Glomerular endothelial cell (primary cell): Measurements from ENCODE around the gene RNF151. TPM values are rescaled to one million over a fixed set of nuclear protein-coding genes. Genes with fewer than 3 reads are reported as not detected.
"Not testable (repeated sequence)": the region's sequence is repeated elsewhere in the genome, so short reads cannot be mapped to it uniquely, and the experiment has no call there.

Experiments
- DNase-seq: peaks from one replicate; pipeline ENCODE4 v3.0.0-alpha.2; 2011; ENCODE audit warnings: low read depth, low spot score; ENCODE audit errors: extremely low read depth
- total RNA-seq: library from RNA; depleted of rRNA; stranded (reverse); fragments of >200 nt; gene quantifications from 2 replicates; pipeline ENCODE4 v1.2.3, GENCODE V29; 2015

The RNF151 gene
- total RNA-seq, 1 donor from 2014 or later = not detected

DNA sequence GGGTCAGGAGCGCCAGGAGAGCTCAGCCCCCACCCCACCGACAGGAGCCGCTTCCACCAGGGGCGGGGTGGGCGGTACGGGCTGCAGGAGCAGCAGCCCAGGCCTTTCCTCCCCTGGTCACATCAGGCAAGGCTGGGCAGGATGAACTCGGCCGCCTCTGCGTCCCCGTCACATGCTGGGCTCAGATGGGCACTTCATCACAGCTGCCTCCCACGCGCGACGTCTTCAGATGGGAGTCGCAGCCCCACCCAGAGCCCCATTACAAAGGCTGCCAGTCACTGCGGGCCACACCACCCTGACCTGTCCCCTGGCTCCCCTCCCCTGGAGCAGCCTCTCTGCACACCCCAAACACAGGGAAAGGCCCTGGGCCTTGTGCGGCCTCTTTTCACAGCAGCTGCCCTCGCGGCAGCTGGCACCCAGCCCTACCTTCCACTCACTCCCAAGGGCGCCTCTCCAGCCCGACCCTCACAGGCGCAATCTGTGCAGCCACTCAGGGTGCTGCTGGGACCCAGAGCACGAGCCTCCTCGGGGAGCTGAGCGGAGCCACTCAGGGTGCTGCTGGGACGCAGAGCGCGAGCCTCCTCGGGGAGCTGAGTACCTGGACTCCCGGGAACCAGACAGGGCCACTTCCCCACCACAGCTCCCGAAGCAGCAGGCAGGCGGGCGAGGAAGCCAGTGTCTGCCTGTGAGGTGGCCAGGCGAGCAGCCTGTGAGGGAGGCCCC, 38.3 kb downstream of the RNF151 start:
- no peak for DNase-seq

DNA sequence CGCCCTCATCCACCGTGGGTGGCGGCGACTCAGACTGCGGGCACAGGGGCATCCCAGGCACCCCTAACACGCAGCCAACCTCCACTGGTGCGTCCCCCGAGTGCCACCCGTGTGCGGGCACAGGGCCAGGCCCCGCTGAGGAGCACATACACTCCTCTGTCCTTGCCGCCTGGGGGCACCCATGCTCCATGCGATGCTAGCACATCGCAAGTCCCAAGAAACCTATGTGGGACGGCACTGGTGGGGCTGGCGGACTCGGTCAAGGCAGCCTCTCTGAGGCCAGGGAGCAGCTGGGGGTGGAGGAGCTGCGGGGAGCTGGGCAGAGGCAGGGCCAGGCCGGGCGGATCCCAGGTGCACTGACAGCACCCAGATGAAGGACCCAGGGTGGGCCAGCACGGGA, 39.0 kb downstream of the RNF151 start:
- no peak for DNase-seq

DNA sequence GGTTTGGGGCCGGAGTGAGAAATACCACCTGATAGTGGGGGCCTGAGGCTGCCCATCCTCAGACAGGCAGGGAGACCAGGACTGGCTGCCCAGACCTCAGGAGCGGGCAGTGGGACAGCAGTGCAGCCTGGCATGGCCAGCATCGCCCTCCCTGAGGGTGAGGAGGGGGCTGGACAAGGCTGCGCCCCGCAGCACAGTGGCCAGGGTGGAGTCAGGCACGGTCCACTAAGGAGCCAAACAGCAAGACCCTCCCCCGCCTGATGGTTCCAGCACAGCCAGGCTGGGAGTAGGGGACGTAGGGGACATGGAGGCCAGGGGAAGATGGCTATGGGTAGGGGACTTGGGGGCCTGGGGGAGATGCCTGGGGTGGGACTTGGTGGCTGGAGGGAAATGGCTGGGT, 39.7 kb downstream of the RNF151 start:
- no peak for DNase-seq

DNA sequence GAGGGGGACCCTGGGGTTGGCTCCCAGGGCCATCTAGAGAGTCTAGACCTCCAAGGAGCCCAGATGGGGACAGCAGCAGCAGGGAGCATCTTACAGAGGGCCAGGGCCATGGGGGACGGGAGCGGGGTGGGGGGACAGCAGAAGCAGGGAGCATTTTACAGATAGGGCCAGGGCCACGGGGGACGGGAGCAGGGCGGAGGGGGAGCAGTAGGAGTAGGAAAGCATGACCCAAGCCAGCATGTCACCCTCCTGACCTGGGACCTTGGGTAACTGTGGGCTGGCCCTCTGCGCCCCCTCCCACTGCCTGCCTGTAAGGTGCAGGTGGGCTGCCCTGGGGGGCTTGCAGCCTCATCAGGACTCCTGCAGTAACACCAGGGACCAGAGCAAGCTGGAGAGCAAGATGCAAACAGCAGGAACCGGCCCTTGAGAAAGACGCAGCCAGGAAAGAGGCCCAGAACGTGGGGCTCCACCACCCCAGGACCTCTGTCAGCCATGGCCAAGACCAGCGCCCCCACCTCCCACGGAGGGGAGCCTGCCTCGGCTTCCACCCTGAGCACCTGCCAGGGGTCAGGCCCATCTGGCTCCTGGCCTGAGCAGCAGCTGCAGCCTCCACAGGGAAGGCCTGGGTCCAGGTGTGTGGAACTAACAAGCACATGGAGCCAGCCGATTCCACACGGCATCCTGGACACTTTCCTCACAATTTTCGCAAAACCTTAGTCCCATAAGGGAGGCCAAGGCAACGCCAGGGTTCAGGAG, 40.6 kb downstream of the RNF151 start:
- no peak for DNase-seq

DNA sequence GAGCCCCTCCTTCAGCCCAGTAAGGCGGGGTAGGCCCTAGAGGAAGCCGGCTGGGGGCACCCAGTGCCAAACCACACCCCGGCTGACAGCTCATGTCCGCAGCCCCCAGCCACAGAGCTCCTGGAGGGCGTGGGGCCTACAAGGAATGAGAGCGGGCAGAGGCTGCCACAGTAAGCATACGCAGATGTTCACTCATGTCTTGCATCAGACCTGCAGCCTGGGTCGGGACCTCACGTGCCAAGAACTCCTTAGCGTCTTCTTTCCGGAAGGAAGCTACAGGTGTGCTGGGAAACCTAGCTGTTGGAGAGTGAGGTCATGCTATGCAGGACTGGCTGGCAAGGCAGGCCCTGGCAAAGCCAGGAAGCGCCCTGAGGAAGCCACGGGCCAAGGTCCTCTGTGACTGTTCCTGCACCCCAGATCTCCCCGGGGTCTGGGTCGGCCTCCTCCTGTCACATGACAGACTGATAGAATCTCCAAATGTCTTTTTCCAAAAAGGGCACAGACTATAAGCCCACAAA, 41.4 kb downstream of the RNF151 start:
- no peak for DNase-seq

DNA sequence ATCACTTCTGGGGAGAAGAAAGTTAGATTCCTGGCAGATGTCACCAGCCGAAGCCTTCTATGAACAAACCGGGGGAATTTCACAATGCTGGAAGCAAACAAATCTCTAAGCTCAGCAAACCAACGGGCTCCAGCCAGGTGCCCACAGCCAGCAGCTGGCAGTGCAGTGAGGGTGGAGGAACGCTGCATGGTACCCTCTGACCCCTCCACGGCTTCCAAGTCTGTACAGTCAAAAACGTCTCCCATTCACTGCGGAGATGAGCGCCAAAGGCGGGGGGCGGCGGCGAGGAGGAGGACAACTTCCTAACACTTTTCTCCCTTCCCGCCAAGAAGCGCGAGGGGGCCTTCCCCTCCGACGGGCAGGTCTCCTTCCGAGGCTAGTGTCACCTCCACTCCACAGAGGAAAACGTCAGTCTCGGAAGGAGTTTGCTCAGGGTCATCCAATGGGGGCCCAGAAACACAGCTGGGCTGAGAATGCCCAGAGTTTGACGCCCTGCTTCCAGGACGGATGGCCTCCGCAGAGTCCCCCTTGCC, 42.0 kb downstream of the RNF151 start:
- no peak for DNase-seq

DNA sequence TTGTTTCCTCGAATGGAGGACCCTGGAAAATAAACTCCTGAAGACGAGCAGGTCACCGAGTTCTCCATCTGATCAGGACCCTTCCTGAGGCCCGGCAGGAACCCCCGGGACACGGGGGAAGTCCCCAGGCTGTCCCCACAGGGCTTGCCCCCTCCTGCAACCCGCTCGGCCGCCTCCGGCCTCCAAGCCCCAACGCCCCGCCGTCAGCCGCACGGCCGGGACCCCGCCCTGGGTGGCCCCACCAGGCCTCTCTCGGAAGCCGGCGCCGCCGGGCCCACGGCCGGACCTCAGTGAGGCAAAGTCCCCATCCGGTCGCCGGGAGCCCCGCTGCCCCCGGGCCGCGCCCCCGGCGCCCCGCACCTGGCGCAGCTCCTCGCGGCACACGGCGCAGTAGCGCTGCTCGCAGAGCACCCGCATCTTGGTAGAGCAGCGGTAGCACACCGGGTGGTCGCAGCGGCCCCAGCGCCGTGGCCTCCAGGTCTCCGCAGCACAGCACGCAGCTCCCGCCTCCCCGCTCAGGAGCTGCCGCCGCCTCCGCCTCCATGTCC, 42.6 kb downstream of the RNF151 start:
- no peak for DNase-seq

DNA sequence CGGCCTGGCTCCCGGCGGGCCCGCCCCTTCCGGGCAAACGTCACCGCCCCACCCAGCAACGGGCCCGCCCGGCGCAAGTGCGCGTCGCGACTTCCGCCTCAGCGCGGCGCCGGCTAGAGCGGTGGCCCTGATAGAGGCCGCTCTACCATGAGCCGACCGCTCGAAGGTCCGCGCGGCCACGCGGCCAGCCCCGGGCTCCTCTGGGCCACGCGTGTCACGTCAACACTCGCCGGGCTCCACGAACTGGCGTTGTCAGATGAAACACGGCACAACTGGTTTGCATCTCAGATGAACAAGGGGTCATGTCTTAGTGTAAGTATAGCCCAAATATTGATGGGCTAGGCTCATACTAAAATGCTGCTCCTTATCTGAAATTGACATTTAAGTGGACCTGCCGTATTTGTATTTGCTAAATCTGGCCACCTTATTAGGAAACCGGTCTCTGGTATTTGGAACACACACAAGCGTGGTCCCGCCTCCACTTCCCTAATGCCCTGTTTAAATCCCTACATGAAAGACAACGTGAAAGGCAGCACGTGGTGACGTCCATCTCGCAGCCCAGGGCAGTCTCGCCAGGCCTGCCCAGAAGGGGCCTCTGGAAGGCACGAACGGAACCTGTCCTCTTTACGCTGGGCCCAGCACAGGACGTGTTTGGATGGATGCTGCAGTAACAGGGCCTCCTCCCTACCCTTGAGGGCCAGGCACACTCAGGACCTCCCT, 43.3 kb downstream of the RNF151 start, which contains the start of gene ZNF598:
Gene ZNF598 (minus strand): TSS at position 31 of the 720 bp plus-strand sequence.
- DNase-seq = peak; percentile 34

DNA sequence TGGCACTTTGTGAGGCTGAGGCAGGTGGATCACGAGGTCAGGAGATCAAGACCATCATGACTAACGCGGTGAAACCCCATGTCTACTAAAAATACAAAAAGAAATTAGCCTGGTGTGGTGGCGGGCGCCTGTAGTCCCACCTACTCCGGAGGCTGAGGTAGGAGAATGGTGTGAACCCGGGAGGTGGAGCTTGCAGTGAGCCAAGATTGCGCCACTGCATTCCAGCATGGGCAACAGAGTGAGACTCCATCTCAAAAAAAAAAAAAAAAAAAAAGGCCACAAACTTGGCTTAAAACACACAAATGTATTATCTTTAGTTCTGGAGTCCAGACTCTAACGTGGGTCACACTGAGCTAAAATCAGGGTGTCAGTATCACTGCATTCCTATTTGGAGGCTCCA, 45.1 kb downstream of the RNF151 start:
- DNase-seq = not testable (repeated sequence)

DNA sequence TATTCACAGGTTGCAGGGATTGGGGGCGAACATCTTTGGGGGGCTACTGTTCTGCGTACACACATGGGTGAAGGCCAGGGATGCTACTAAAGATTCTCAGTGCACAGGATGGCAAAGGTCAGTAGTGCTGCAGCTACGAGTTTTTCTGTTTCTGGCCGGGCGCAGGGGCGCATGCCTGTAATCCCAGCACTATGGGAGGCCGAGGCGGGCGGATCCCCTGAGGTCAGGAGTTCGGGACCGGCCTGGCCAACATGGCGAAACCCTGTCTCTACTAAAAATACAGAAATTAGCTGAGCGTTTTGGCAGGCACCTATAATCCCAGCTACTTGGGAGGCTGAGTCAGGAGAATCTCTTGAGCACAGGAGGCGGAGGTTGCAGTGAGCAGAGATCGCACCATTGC, 46.9 kb downstream of the RNF151 start:
- DNase-seq = no peak

DNA sequence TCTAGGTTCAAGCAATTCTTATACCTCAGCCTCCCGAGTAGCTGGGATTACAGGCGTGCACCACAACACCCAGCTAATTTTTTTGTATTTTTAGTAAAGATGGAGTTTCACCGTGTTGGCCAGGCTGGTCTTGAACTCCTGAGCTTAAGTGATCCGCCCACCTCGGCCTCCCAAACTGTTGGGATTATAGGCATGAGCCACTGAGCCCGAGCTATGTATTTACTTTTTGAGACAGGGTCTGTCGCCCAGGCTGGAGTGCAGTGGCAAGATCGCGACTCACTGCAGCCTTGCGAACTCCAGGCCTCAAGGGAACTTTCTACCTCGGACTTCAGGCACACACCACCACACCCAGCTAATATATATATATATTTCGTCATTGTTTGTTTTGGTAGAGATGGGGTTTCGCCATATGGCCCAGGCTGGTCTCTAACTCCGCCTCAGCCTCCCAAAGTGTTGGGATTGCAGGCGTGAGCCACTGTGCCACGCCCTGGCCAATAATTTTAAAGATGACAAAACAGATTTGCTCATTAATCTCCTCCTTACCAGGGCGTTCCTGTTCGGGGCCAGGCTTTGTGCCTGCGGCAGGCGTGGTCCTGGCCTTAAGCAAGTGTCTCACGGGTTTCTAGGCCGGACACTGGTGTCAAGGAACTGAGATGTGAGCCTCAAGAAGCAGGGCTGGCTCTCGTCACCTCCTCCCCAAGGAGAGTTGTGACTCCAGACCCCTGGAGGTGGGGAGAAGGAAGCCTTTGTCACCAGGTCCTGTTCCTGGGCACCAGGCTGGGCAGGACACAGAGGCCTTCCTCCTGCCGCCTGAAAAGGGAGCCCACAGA, 48.7 kb downstream of the RNF151 start:
- no peak for DNase-seq

DNA sequence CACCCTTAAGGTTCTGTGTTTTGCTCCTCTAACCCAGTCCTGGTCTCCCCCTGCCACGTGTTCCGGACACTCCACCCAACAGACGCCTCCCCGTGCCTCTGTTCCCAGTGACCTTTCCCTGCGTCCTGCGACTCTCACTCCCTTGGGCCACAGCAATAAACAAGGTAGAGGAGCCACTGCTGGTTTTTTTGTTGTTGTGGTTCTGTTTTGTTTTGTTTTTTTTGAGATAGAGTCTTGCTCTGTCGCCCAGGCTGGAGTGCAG, 49.2 kb downstream of the RNF151 start:
- no peak for DNase-seq

DNA sequence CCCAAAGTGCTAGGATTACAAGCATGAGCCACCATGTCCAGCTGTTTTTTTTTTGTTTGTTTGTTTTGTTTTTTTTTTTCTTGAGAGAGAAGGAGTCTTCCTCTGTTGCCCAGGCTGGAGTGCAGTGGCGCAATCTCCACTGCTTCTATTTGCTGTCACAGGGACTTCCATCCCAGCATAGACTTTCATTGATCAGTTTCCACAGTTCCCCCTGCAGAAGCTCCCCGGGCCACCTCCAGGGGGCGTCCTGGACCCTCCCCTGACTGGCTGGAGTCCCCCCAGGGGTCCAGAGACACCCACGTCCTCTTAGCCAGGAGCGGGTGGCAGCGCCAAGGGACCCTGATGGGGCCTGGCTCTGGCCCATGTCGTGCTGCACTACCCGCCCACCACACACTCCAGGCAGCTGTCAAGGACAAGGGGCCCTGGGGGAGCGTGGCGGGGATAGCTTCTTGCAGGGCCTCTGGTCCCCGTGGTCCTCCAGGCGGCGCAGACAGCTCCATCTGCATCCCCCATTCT, 49.8 kb downstream of the RNF151 start:
- no peak for DNase-seq

Other genes starting within 250 kb of the RNF151 start
- gene NME3, start 195.3 kb upstream of the RNF151 start, total RNA-seq = 70.4 and 72.6 TPM in 2 replicates
- gene EME2, start 194.0 kb upstream of the RNF151 start, total RNA-seq = 6.1 and 8.8 TPM in 2 replicates
- gene MRPS34, start 193.7 kb upstream of the RNF151 start, total RNA-seq = 105 and 120 TPM in 2 replicates
- 36.2 and 63.6 TPM in 2 replicates for gene SPSB3, start 184.3 kb upstream of the RNF151 start, total RNA-seq
- 114 and 135 TPM in 2 replicates for gene NUBP2, start 183.9 kb upstream of the RNF151 start, total RNA-seq
- gene IGFALS, start 173.2 kb upstream of the RNF151 start, total RNA-seq = not detected in 2 replicates
- gene HAGH, start 140.0 kb upstream of the RNF151 start, total RNA-seq = 91.5 and 116 TPM in 2 replicates
- gene FAHD1, start 139.7 kb upstream of the RNF151 start, total RNA-seq = 60.7 and 62.9 TPM in 2 replicates
- gene MEIOB, start 94.7 kb upstream of the RNF151 start, total RNA-seq = 0.10 and 0.88 TPM in 2 replicates
- not detected in 2 replicates for gene HS3ST6, start 48.4 kb upstream of the RNF151 start, total RNA-seq
- gene MSRB1, start 23.7 kb upstream of the RNF151 start, total RNA-seq = 12.8 and 18.4 TPM in 2 replicates
- gene RPL3L, start 12.2 kb upstream of the RNF151 start, total RNA-seq = not detected in 2 replicates
- gene NDUFB10, start 7.3 kb upstream of the RNF151 start, total RNA-seq = 262 and 265 TPM in 2 replicates
- 2,366 and 3,192 TPM in 2 replicates for gene RPS2, start 2.0 kb upstream of the RNF151 start, total RNA-seq
- 50.7 and 59.4 TPM in 2 replicates for gene TBL3, start 5.2 kb downstream of the RNF151 start, total RNA-seq
- 0.58 TPM in 1 of 2 replicates, not detected in the other for gene NOXO1, start 14.6 kb downstream of the RNF151 start, total RNA-seq
- gene GFER, start 17.3 kb downstream of the RNF151 start, total RNA-seq = 18.7 and 22.2 TPM in 2 replicates
- 5.6 and 9.6 TPM in 2 replicates for gene SYNGR3, start 23.1 kb downstream of the RNF151 start, total RNA-seq
- 60.8 and 83.9 TPM in 2 replicates for gene ZNF598, start 43.0 kb downstream of the RNF151 start, total RNA-seq
- 0.35 and 1.0 TPM in 2 replicates for gene NPW, start 52.9 kb downstream of the RNF151 start, total RNA-seq
- gene NHERF2, start 60.0 kb downstream of the RNF151 start, total RNA-seq = 49.5 and 94.2 TPM in 2 replicates
- 22.6 and 30.5 TPM in 2 replicates for gene NTHL1, start 81.0 kb downstream of the RNF151 start, total RNA-seq
- gene TSC2, start 81.1 kb downstream of the RNF151 start, total RNA-seq = 56.5 and 83.0 TPM in 2 replicates
- gene PKD1, start 169.0 kb downstream of the RNF151 start, total RNA-seq = 62.4 and 147 TPM in 2 replicates
- 0.48 and 1.3 TPM in 2 replicates for gene RAB26, start 181.8 kb downstream of the RNF151 start, total RNA-seq
- 88.4 and 102 TPM in 2 replicates for gene TRAF7, start 188.9 kb downstream of the RNF151 start, total RNA-seq
- 0.10 and 0.18 TPM in 2 replicates for gene CASKIN1, start 229.7 kb downstream of the RNF151 start, total RNA-seq
- 63.4 and 63.9 TPM in 2 replicates for gene MLST8, start 238.6 kb downstream of the RNF151 start, total RNA-seq
- 3.5 and 3.7 TPM in 2 replicates for gene BRICD5, start 244.0 kb downstream of the RNF151 start, total RNA-seq
- 21.0 and 24.9 TPM in 2 replicates for gene PGP, start 248.0 kb downstream of the RNF151 start, total RNA-seq